HepG2 (cell line): ENCODE data around the gene TMBIM1. TPM values are rescaled to one million over a fixed set of nuclear protein-coding genes. Genes with fewer than 3 reads are reported as not detected.

Experiments used
- AGO1 ChIP-seq: fragments of 200-400 bp; formaldehyde crosslinking; IDR thresholded peaks from 2 replicates; pipeline ENCODE4 v1.6.1; 2017; ENCODE audit warnings: mild to moderate bottlenecking, low read depth, low read length, moderate library complexity; ENCODE audit not compliant: poor library complexity, severe bottlenecking
- AKAP8 ChIP-seq: sonication (generic); formaldehyde crosslinking; IDR thresholded peaks from 2 replicates; pipeline ENCODE4 v1.5.1; 2020; ENCODE audit warnings: mild to moderate bottlenecking, missing genetic modification reagents
- BHLHE40 ChIP-seq: IDR thresholded peaks from 2 replicates; pipeline ENCODE4 v1.6.1; 2011; ENCODE audit warnings: low read length, improper control_type of control experiment
- BRD4 ChIP-seq: sonication (generic); formaldehyde crosslinking; IDR thresholded peaks from 2 replicates; pipeline ENCODE4 v1.4.0; 2020; ENCODE audit warnings: missing genetic modification reagents
- MTA1 ChIP-seq: sonication (generic); formaldehyde crosslinking; IDR thresholded peaks from 2 replicates; pipeline ENCODE4 v1.4.0; 2020; ENCODE audit warnings: missing genetic modification reagents, mild to moderate bottlenecking, borderline replicate concordance
- MTF1 ChIP-seq: sonication (generic); formaldehyde crosslinking; IDR thresholded peaks from 2 replicates; pipeline ENCODE4 v1.5.0; 2020; ENCODE audit warnings: missing genetic modification reagents
- MZF1 ChIP-seq: sonication (generic); formaldehyde crosslinking; IDR thresholded peaks from 2 replicates; pipeline ENCODE4 v1.8.1; 2023; ENCODE audit warnings: mild to moderate bottlenecking, missing genetic modification reagents, borderline replicate concordance
- STAT6 ChIP-seq: sonication (generic); formaldehyde crosslinking; IDR thresholded peaks from 2 replicates; pipeline ENCODE4 v1.4.0; 2020; ENCODE audit warnings: missing genetic modification reagents, mild to moderate bottlenecking, borderline replicate concordance
- ZFP37 ChIP-seq: sonication (generic); formaldehyde crosslinking; IDR thresholded peaks from 2 replicates; pipeline ENCODE4 v1.4.0; 2020; ENCODE audit warnings: missing genetic modification reagents, borderline replicate concordance
- ZIK1 ChIP-seq: sonication (generic); formaldehyde crosslinking; IDR thresholded peaks from 2 replicates; pipeline ENCODE4 v1.5.0; 2020; ENCODE audit warnings: mild to moderate bottlenecking, low read depth, missing genetic modification reagents, borderline replicate concordance
- ZMYM4 ChIP-seq: sonication (generic); formaldehyde crosslinking; IDR thresholded peaks from 2 replicates; pipeline ENCODE4 v1.8.1; 2023; ENCODE audit warnings: mild to moderate bottlenecking, missing genetic modification reagents
- ZNF224 ChIP-seq: sonication (generic); formaldehyde crosslinking; IDR thresholded peaks from 2 replicates; pipeline ENCODE4 v1.5.0; 2020; ENCODE audit warnings: mild to moderate bottlenecking, missing genetic modification reagents
- ZNF235 ChIP-seq: sonication (generic); formaldehyde crosslinking; IDR thresholded peaks from 2 replicates; pipeline ENCODE4 v1.8.1; 2023; ENCODE audit warnings: mild to moderate bottlenecking, missing genetic modification reagents, borderline replicate concordance
- ZNF329 ChIP-seq: sonication (generic); formaldehyde crosslinking; IDR thresholded peaks from 2 replicates; pipeline ENCODE4 v1.9.0; 2021; ENCODE audit warnings: low read depth, mild to moderate bottlenecking, missing genetic modification reagents
- ZNF34 ChIP-seq: sonication (generic); formaldehyde crosslinking; IDR thresholded peaks from 2 replicates; pipeline ENCODE4 v1.4.0; 2020; ENCODE audit warnings: mild to moderate bottlenecking, missing genetic modification reagents, borderline replicate concordance
- ZNF557 ChIP-seq: sonication (generic); formaldehyde crosslinking; IDR thresholded peaks from 2 replicates; pipeline ENCODE4 v1.4.0; 2020; ENCODE audit warnings: missing genetic modification reagents
- ZNF564 ChIP-seq: sonication (generic); formaldehyde crosslinking; IDR thresholded peaks from 2 replicates; pipeline ENCODE4 v1.8.1; 2023; ENCODE audit warnings: mild to moderate bottlenecking, missing genetic modification reagents
- ZNF609 ChIP-seq: sonication (generic); formaldehyde crosslinking; IDR thresholded peaks from 2 replicates; pipeline ENCODE4 v1.4.0; 2020; ENCODE audit warnings: mild to moderate bottlenecking, missing genetic modification reagents, borderline replicate concordance
- polyA plus RNA-seq, 8 experiments: library from polyadenylated mRNA; depleted of rRNA in 3 of 8; stranded (reverse) in 7 of 8; unstranded in 1 of 8; fragments of >200 nt; fragmentation: Illumina TruSeq in 4 of 8; extraction: Trizol in 4 of 8; gene quantifications; 2 replicates each; pipeline versions ENCODE4 v1.2.1 to v1.2.3, GENCODE V29; 2011 to 2016; ENCODE audit warnings: low read depth in 4 of 8, missing spikeins in 1 of 8, mixed read lengths in 1 of 8; ENCODE audit not compliant: insufficient read depth in 1 of 8
- total RNA-seq, 5 experiments: library from RNA; depleted of rRNA; stranded (reverse); fragments of >200 nt; fragmentation: Illumina TruSeq; extraction: Trizol; gene quantifications; 2 replicates each; pipeline ENCODE4 v1.2.3, GENCODE V29; 2016; ENCODE audit warnings: low read depth in 1 of 5
- TF ChIP-seq, protein P1 (sequence below): sonication (generic); formaldehyde crosslinking; conservative IDR thresholded peaks from 2 replicates; pipeline ENCODE4 v1.8.1; 2023; ENCODE audit warnings: missing genetic modification reagents

The TMBIM1 gene
- total and polyA plus RNA-seq, 2 of the 13 experiments (the other 11 are each of a cell fraction or from before 2014, with no cell fraction given) = 127 to 139 TPM

DNA sequence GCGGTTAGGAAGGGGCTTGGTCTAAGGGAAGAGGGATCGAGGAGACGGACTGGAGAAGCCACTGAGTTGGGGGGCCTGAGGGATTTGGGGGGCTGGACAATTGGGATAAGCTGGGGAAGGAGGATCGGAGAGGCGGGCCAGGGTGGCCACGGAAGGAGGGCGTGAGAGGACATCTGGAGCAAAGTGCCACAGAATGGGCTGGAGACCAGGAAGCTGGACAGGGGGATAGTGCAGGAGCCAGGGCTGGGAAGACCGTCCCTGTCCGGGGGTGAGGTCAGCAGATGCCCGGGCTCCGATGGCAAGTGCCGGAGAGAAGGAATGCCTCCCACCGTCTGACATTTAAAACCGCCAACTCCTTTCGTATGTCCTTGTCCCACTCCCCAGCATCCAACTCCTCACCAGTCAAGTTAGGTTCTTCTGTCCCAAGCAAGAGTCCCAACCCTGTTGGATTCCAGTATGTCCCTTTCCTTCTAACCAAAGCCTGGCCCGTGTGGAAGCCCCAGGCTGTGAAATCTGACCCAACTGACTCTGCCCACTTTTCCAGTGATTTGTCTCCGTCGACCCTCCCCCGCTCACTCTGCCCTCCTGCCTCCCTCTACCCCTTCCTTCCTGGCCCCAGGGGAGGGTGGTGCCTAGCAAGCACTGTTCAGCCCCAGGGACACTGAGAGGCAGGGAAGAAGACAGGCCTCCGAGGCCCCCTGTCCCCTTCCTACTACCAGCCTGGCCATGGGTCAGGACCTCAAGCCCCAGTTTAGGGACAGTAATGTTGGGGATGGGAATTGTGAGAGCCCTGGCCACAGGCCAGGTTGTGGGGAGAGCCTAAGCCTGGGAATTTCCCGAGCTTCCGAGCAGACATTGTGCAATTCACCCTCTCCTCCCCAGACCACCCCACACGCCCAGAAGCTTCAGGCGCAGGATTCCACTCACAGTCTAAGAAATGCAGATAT, 31.5 kb upstream of the TMBIM1 start (continued):
- TF ChIP-seq STAT6 (CRISPR knock-in tag) (no peak), ZMYM4 (CRISPR knock-in tag) (peak; percentile 32), ZNF34 (CRISPR knock-in tag) (no peak), ZNF329 (CRISPR knock-in tag) (no peak), AKAP8 (CRISPR knock-in tag) (no peak), ZNF609 (CRISPR knock-in tag) (no peak), ZNF557 (CRISPR knock-in tag) (no peak), ZNF235 (CRISPR knock-in tag) (no peak), BHLHE40 (no peak), AGO1 (no peak), ZNF224 (peak; percentile 69), MTA1 (CRISPR knock-in tag) (peak; percentile 76), ZIK1 (CRISPR knock-in tag) (no peak), ZFP37 (CRISPR knock-in tag) (peak; percentile 79; the same call in 1 of the 2 replicates), MZF1 (CRISPR knock-in tag) (peak; percentile 65; the same call in 1 of the 2 replicates), BRD4 (CRISPR knock-in tag) (peak; percentile 40; the same call in 1 of the 2 replicates), ZNF564 (CRISPR knock-in tag) (no peak), MTF1 (no peak)
- TF ChIP-seq, protein P1, sequence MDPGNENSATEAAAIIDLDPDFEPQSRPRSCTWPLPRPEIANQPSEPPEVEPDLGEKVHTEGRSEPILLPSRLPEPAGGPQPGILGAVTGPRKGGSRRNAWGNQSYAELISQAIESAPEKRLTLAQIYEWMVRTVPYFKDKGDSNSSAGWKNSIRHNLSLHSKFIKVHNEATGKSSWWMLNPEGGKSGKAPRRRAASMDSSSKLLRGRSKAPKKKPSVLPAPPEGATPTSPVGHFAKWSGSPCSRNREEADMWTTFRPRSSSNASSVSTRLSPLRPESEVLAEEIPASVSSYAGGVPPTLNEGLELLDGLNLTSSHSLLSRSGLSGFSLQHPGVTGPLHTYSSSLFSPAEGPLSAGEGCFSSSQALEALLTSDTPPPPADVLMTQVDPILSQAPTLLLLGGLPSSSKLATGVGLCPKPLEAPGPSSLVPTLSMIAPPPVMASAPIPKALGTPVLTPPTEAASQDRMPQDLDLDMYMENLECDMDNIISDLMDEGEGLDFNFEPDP (CRISPR knock-in tag) = peak; percentile 97; the same call in 1 of the 2 replicates
